Measurements from ENCODE around the gene MICAL3.

Gene MICAL3

GRCh38 chr22:17919276-17920144 lies 104.9 kb downstream of the MICAL3 start:
- H3K9me3 Mint-ChIP-seq = no peaks in the 10 kb centered on the region
- H3K4me3 Mint-ChIP-seq = no peak overlapping the region
- no peak overlapping the region for H3K27ac Mint-ChIP-seq
- peaks cover 8% of the 10 kb centered on the region for H3K4me1 Mint-ChIP-seq (ENCODE audit: low read depth)
- no peak for DNase-seq (ENCODE audit: low spot score)
- no peaks in the 10 kb centered on the region for H3K27me3 Mint-ChIP-seq (ENCODE audit: low read depth)
- H3K36me3 Mint-ChIP-seq (ENCODE audit: low read depth) = no peaks in the 10 kb centered on the region

GRCh38 chr22:17918840-17919239 lies 105.5 kb downstream of the MICAL3 start:
- no peaks in the 10 kb centered on the region for H3K27me3 Mint-ChIP-seq (ENCODE audit: low read depth)
- no peaks in the 10 kb centered on the region for H3K36me3 Mint-ChIP-seq (ENCODE audit: low read depth)
- DNase-seq (ENCODE audit: low spot score) = no peak
- H3K4me1 Mint-ChIP-seq (ENCODE audit: low read depth) = peaks cover 8% of the 10 kb centered on the region
- H3K4me3 Mint-ChIP-seq = no peak overlapping the region
- H3K27ac Mint-ChIP-seq = no peak overlapping the region
- no peaks in the 10 kb centered on the region for H3K9me3 Mint-ChIP-seq

- Mint-ChIP-seq H3K4me1 (ENCODE audit: low read depth) (peaks cover 8% of the 10 kb centered on the region), H3K27me3 (ENCODE audit: low read depth) (no peaks in the 10 kb centered on the region), H3K9me3 (no peaks in the 10 kb centered on the region), H3K4me3 (no peak overlapping the region), H3K36me3 (ENCODE audit: low read depth) (no peaks in the 10 kb centered on the region), H3K27ac (no peak overlapping the region)
- no peak for DNase-seq (ENCODE audit: low spot score)
Observed at GRCh38 chr22:17917490-17917983, 106.8 kb downstream of the MICAL3 start.

GRCh38 chr22:17916226-17916889 lies 108.0 kb downstream of the MICAL3 start:
- Mint-ChIP-seq H3K4me3 (no peak overlapping the region), H3K27ac (no peak overlapping the region), H3K4me1 (ENCODE audit: low read depth) (peaks cover 8% of the 10 kb centered on the region), H3K36me3 (ENCODE audit: low read depth) (no peaks in the 10 kb centered on the region), H3K9me3 (no peaks in the 10 kb centered on the region), H3K27me3 (ENCODE audit: low read depth) (no peaks in the 10 kb centered on the region)
- no peak for DNase-seq (ENCODE audit: low spot score)

GRCh38 chr22:17915676-17916075 lies 108.7 kb downstream of the MICAL3 start:
- Mint-ChIP-seq H3K27ac (no peak overlapping the region), H3K4me3 (no peak overlapping the region), H3K27me3 (ENCODE audit: low read depth) (no peaks in the 10 kb centered on the region), H3K4me1 (ENCODE audit: low read depth) (peaks cover 5% of the 10 kb centered on the region), H3K36me3 (ENCODE audit: low read depth) (no peaks in the 10 kb centered on the region), H3K9me3 (no peaks in the 10 kb centered on the region)
- DNase-seq (ENCODE audit: low spot score) = no peak

GRCh38 chr22:17915188-17915587 lies 109.2 kb downstream of the MICAL3 start:
- DNase-seq (ENCODE audit: low spot score) = no peak
- no peaks in the 10 kb centered on the region for H3K9me3 Mint-ChIP-seq
- H3K36me3 Mint-ChIP-seq (ENCODE audit: low read depth) = no peaks in the 10 kb centered on the region
- no peaks in the 10 kb centered on the region for H3K27me3 Mint-ChIP-seq (ENCODE audit: low read depth)
- H3K4me3 Mint-ChIP-seq = no peak overlapping the region
- H3K4me1 Mint-ChIP-seq (ENCODE audit: low read depth) = no peaks in the 10 kb centered on the region
- H3K27ac Mint-ChIP-seq = no peak overlapping the region

- H3K27me3 Mint-ChIP-seq (ENCODE audit: low read depth) = no peaks in the 10 kb centered on the region
- no peak for DNase-seq (ENCODE audit: low spot score)
- H3K4me1 Mint-ChIP-seq (ENCODE audit: low read depth) = no peaks in the 10 kb centered on the region
- no peaks in the 10 kb centered on the region for H3K36me3 Mint-ChIP-seq (ENCODE audit: low read depth)
- no peaks in the 10 kb centered on the region for H3K9me3 Mint-ChIP-seq
- H3K27ac Mint-ChIP-seq = no peak overlapping the region
- H3K4me3 Mint-ChIP-seq = no peak overlapping the region
Observed at GRCh38 chr22:17914474-17914873, 109.9 kb downstream of the MICAL3 start.

GRCh38 chr22:17913801-17914347 lies 110.5 kb downstream of the MICAL3 start:
- no peaks in the 10 kb centered on the region for H3K27me3 Mint-ChIP-seq (ENCODE audit: low read depth)
- DNase-seq (ENCODE audit: low spot score) = no peak
- no peaks in the 10 kb centered on the region for H3K4me1 Mint-ChIP-seq (ENCODE audit: low read depth)
- H3K9me3 Mint-ChIP-seq = no peaks in the 10 kb centered on the region
- no peaks in the 10 kb centered on the region for H3K36me3 Mint-ChIP-seq (ENCODE audit: low read depth)
- H3K27ac Mint-ChIP-seq = no peak overlapping the region
- H3K4me3 Mint-ChIP-seq = no peak overlapping the region

DNA sequence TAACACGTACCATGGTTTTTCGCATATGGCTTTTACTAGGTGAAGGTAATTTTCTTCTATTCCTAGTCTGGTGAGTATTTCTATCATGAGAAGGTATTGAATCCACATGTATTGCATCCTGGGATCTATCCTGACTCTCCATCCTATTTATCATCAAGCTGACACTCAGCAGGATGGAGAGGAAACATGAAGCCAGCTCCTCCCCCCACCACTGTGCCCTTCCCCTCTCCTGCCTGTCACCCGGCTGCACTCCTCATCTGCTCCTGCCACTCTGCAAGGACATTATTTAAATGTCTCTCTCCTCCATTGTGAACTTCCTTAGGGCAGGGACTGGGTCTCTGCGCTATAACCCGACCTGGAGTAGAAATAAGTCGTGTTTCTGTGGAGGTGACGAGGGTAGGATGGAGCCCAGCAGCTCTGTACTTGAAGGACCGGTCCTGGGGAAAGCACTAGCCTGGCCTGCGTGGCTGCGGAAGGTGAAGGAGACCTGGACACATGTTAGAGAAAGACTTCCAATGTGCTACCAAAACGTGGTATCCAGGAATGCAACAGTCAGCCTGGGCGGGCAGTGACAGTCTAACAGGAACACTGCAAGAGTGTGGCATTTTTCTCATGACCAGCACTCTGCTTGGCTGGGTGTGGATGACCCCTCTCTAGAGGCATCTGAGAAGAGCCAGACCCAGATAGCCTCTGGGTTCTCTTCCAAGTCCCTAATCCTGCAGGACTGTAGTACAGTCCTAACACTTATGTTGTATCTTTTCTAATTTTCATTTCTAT lies 111.2 kb downstream of the MICAL3 start:
- H3K36me3 Mint-ChIP-seq (ENCODE audit: low read depth) = no peaks in the 10 kb centered on the region
- no peak overlapping the region for H3K4me3 Mint-ChIP-seq
- no peaks in the 10 kb centered on the region for H3K27me3 Mint-ChIP-seq (ENCODE audit: low read depth)
- no peaks in the 10 kb centered on the region for H3K9me3 Mint-ChIP-seq
- H3K27ac Mint-ChIP-seq = no peak overlapping the region
- H3K4me1 Mint-ChIP-seq (ENCODE audit: low read depth) = no peaks in the 10 kb centered on the region
- no peak for DNase-seq (ENCODE audit: low spot score)

- no peak for DNase-seq (ENCODE audit: low spot score)
- H3K27me3 Mint-ChIP-seq (ENCODE audit: low read depth) = no peaks in the 10 kb centered on the region
- no peak overlapping the region for H3K27ac Mint-ChIP-seq
- H3K9me3 Mint-ChIP-seq = no peaks in the 10 kb centered on the region
- no peak overlapping the region for H3K4me3 Mint-ChIP-seq
- H3K36me3 Mint-ChIP-seq (ENCODE audit: low read depth) = no peaks in the 10 kb centered on the region
- no peaks in the 10 kb centered on the region for H3K4me1 Mint-ChIP-seq (ENCODE audit: low read depth)
Observed at GRCh38 chr22:17911887-17912286, 112.5 kb downstream of the MICAL3 start.

DNA sequence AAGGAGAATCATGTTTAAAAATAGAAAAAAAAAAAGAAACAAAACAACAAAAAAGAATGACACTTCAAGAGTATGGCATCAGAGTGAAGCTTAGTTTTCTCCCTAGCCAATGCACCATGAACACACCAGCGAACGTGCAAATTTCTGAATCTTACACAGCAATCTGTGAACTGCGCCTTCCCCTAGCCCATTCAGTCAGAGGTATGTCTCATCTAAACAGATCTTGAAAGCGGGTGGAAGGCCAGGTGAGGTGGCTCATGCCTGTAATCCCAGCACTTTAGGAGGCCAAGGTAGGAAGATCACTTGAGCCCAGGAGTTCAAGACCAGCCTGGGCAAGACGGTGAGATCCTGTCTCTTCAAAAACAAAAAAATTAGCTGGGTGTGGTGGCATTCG lies 113.1 kb downstream of the MICAL3 start:
- Mint-ChIP-seq H3K9me3 (no peaks in the 10 kb centered on the region), H3K36me3 (ENCODE audit: low read depth) (no peaks in the 10 kb centered on the region), H3K4me1 (ENCODE audit: low read depth) (no peaks in the 10 kb centered on the region), H3K4me3 (no peak overlapping the region), H3K27me3 (ENCODE audit: low read depth) (no peaks in the 10 kb centered on the region), H3K27ac (no peak overlapping the region)
- DNase-seq (ENCODE audit: low spot score) = no peak

DNA sequence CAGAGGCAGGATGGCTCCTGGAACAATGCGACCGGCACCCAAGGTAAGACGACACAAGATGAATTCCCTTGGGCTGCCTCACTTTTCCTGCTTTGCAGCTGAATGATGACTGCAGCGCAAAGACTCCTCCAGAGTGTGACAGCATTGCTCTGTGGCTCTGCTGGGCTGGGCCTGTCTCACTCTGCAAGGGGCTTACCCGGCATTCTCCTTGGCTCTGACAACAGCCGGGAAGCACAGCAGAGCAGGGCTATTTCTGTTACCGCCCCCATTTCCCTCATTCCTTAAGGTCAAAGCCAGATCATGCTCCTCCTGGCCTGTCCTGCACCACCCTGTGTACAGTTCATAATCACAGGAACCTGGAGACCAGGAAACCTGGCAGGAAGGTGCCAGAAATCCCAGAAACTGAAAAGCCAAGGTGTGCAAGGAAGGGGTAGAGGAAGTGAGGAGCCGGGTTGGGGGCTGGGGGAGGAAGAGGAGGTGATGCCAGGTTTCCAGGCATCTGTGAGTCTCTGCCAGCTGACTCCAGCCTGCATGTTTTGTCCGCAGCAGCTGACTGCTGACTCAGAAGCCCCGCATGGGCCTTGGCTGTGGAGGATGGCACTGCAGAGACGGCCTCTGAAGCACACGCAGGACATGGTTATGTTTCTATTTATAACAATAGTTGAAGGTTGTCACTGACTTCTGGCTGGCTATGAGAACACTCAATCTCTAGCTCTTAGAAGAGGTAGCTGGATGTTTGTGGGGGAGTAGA lies 113.6 kb downstream of the MICAL3 start:
- DNase-seq (ENCODE audit: low spot score) = no peak
- Mint-ChIP-seq H3K36me3 (ENCODE audit: low read depth) (no peaks in the 10 kb centered on the region), H3K27me3 (ENCODE audit: low read depth) (no peaks in the 10 kb centered on the region), H3K4me1 (ENCODE audit: low read depth) (no peaks in the 10 kb centered on the region), H3K9me3 (no peaks in the 10 kb centered on the region), H3K27ac (no peak overlapping the region), H3K4me3 (no peak overlapping the region)

DNA sequence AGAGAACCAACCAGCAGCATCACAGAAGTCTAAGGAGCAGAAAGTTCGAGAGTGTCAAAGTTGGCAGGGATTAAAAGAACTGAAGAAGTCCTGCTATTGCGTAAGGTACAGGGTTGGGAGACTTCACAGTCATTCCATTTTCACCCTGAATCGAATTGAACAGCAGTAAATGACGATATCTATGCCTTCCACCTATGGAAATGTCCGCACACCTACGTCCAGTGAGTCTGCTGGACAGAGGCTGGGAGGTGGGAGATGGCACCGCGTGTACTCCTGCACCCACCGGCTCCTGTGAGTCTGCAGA lies 116.7 kb downstream of the MICAL3 start:
- Mint-ChIP-seq H3K27ac (no peak overlapping the region), H3K4me3 (no peak overlapping the region), H3K36me3 (ENCODE audit: low read depth) (no peaks in the 10 kb centered on the region), H3K9me3 (no peaks in the 10 kb centered on the region), H3K27me3 (ENCODE audit: low read depth) (no peaks in the 10 kb centered on the region), H3K4me1 (ENCODE audit: low read depth) (no peaks in the 10 kb centered on the region)
- no peak for DNase-seq (ENCODE audit: low spot score)

Data from T-helper 2 cell treated with Interferon-gamma antibody and Interleukin-4, amounts not matched to agents 5 μg/mL and 100 μg/mL, for 36 hours (primary cell).